ENCODE measurements around the gene JCAD. TPM values are rescaled to one million over a fixed set of nuclear protein-coding genes. Genes with fewer than 3 reads are reported as not detected.
"Not testable (repeated sequence)": the region's sequence is repeated elsewhere in the genome, so short reads cannot be mapped to it uniquely, and the experiment has no call there.

The JCAD gene
- polyA plus RNA-seq, 3 donors, result 29.6 to 39.2 (median 30.5) TPM

DNA sequence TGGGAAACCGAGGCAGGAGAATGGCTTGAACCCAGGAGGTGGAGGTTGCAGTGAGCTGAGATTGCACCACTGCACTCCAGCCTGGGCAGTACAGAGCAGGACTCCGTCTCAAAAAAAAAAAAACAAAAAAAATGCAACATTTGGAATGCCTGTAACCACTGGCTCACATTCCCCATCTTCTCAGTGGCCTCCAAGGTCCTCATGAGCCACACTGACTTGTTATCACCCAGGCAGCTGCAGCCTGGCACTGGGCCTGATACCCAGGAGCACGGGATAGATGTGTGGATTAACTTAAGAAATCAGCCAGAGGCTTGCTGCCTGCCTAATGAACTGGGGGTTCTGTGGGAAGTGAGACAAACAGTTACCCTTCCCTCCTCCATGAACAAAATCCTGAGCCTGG is 23.0 kb downstream of the JCAD start:
- no peak for DNase-seq (ENCODE audit: extremely low read depth in 1 of 11, low read depth in 9 of 11, low spot score in 4 of 11)

- no peak for DNase-seq (ENCODE audit: extremely low read depth in 1 of 11, low read depth in 9 of 11, low spot score in 4 of 11)
Observed at GRCh38 chr10:30034433-30035137, 24.8 kb downstream of the JCAD start.

DNA sequence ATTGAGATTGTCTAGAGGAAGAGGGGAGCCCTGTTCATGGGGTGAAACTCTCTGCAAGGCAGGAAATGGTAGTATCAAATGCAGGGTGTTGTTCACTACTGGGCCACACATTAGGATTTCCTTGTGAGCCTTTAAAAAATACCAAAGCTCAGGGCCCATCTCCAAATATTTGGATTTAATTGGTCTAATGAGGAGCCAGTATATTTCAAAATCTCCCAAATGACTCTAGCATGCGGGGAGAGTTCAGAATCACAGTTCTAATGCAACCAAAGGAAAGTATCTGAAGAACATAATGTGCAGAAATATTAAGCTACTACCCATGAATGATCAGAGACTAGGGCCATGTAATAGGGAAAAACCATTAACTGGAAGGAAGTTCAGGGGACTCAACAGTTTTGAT is 27.3 kb downstream of the JCAD start:
- DNase-seq (ENCODE audit: extremely low read depth in 1 of 11, low read depth in 9 of 11, low spot score in 4 of 11), result no peak

DNA sequence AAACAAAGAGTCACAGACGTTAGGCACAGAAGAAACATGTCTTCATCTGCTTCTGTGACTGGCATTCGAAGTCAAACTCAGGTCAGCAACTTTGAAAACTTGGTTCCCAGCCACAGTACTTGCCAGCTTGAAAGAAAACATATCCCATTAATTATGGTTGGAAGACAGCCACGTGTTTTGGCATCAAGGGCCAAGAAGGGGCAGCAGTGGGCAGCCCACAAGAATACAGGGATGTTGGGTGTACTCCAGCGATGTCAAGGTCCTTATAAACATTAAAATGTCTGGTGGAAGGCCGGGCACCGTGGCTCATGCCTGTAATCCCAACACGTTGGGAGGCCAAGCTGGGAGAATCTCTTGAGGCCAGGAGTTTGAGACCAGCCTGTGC is 29.5 kb downstream of the JCAD start:
- no peak for DNase-seq (ENCODE audit: extremely low read depth in 1 of 11, low read depth in 9 of 11, low spot score in 4 of 11)

DNA sequence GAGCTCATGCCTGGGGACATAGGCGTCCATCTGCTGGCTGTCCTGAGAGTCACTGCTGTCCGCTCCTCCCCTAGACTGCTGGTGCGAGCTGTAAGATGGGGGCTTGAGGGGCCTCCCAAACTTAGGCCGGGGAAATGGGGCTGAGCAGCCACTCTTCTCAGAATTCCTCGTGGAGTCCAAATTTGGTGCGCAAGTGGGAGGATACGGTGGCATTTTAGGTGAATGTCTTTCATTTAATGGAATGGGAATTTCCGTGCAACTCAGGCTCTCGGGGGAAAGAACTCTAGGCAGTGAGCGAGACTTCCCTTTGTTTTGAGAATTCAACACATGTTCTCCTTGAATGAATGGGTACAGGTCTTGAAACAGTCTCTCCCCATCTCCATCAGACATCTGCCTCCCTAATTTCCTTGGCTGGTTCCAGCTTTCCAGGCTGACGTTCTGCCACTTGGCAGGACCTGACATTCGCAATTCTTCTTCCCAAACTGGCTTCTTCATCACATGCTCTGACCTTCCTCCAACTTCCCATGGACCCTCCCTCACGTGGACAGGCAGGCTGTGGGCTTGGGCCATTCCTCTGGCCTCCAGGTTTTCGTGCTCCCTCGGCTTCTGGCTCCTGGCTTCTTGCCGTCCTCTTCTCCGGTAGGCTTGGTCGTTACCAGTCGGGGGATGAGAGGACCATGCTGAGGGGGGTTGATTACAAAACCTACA is 30.1 kb downstream of the JCAD start:
- no peak for DNase-seq (ENCODE audit: extremely low read depth in 1 of 11, low read depth in 9 of 11, low spot score in 4 of 11)

DNA sequence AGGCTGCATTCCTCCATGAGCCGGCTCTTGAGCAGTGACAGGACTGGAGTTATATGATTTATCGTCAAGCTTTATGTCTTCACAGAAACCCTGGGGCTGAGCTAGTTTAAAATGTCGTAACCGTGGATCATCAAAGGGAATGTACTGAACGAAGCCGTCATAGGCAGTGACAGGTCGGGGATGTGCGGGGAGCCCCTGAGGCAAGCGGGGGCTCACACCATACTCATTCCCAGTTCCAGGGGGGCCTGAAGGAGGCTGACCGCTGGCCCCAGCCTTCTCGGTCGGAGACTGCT is 30.7 kb downstream of the JCAD start:
- no peak for DNase-seq (ENCODE audit: extremely low read depth in 1 of 11, low read depth in 9 of 11, low spot score in 4 of 11)

GRCh38 chr10:30028006-30028737 is 31.2 kb downstream of the JCAD start:
- no peak for DNase-seq (ENCODE audit: extremely low read depth in 1 of 11, low read depth in 9 of 11, low spot score in 4 of 11)

- DNase-seq (ENCODE audit: extremely low read depth in 1 of 11, low read depth in 9 of 11, low spot score in 4 of 11), result no peak
Observed at GRCh38 chr10:30027057-30028005, 32.1 kb downstream of the JCAD start.

- no peak for DNase-seq (ENCODE audit: extremely low read depth in 1 of 11, low read depth in 9 of 11, low spot score in 4 of 11)
Observed at GRCh38 chr10:30026578-30026977, 32.8 kb downstream of the JCAD start.

- no peak for DNase-seq (ENCODE audit: extremely low read depth in 1 of 11, low read depth in 9 of 11, low spot score in 4 of 11)
Observed at GRCh38 chr10:30026080-30026479, 33.3 kb downstream of the JCAD start.

DNA sequence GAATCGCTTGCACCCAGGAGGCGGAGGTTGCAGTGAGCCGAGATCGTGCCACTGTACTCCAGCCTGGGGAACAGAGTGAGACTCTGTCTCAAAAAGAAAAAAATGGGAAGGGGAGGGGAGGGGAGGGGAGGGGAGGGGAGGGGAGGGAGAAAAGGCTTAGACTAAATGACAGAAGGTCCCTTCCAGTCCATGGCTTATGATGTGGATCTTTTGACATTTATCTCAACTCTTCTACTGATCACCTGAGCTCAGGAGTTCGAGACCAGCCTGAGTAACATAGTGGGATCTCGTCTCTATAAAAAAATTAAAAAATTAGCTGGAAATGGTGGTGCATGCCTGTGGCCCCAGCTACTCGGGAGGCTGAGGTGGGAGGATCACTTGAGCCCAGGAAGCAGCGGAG is 34.0 kb downstream of the JCAD start:
- not testable (repeated sequence) for DNase-seq (ENCODE audit: extremely low read depth in 1 of 11, low read depth in 9 of 11, low spot score in 4 of 11)

- no peak for DNase-seq (ENCODE audit: extremely low read depth in 1 of 11, low read depth in 9 of 11, low spot score in 4 of 11)
Observed at GRCh38 chr10:30022590-30022989, 36.8 kb downstream of the JCAD start.

- DNase-seq (ENCODE audit: extremely low read depth in 1 of 11, low read depth in 9 of 11, low spot score in 4 of 11), result no peak
Observed at GRCh38 chr10:30019468-30019867, 39.9 kb downstream of the JCAD start.

- DNase-seq (ENCODE audit: extremely low read depth in 1 of 11, low read depth in 9 of 11, low spot score in 4 of 11), result no peak
Observed at GRCh38 chr10:30018496-30018895, 40.9 kb downstream of the JCAD start.

- DNase-seq (ENCODE audit: extremely low read depth in 1 of 11, low read depth in 9 of 11, low spot score in 4 of 11), result no peak
Observed at GRCh38 chr10:30017966-30018365, 41.4 kb downstream of the JCAD start.

- no peak for DNase-seq (ENCODE audit: extremely low read depth in 1 of 11, low read depth in 9 of 11, low spot score in 4 of 11)
Observed at GRCh38 chr10:30017556-30017955, 41.8 kb downstream of the JCAD start.

DNA sequence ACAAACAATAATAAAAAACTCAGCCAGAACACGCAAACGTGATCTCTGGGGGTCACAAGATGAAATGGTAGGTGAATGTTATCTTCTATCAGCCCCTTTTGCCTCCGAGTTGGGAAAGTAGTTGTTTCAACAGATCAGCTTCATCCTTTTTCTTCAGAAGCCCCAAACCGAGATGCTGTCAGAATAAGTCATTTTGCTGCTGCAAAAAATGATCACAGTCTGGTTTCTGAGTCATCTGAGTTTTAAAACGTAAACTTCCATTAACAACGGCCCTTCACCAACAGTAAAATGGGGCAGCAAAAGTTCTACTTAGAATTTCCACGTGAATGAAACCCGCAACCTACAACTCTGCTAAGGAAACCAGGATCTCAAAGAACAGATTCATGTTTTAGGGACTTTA is 44.9 kb downstream of the JCAD start:
- no peak for DNase-seq (ENCODE audit: extremely low read depth in 1 of 11, low read depth in 9 of 11, low spot score in 4 of 11)

GRCh38 chr10:30013757-30014156 is 45.6 kb downstream of the JCAD start:
- no peak for DNase-seq (ENCODE audit: extremely low read depth in 1 of 11, low read depth in 9 of 11, low spot score in 4 of 11)

- no peak for DNase-seq (ENCODE audit: extremely low read depth in 1 of 11, low read depth in 9 of 11, low spot score in 4 of 11)
Observed at GRCh38 chr10:30011956-30012647, 47.3 kb downstream of the JCAD start.

All from renal cortex interstitium (tissue), 11 donors.